GM12801 (cell line): ENCODE data around the gene DENND4B.

Experiments used
- CTCF ChIP-seq: IDR thresholded peaks from one replicate; pipeline ENCODE4 v1.5.1; 2011; ENCODE audit warnings: control low read depth; ENCODE audit not compliant: insufficient read length; ENCODE audit errors: extremely low read depth

The DENND4B gene

GRCh38 chr1:153963850-153964331, 17.4 kb upstream of the DENND4B start:
- TF ChIP-seq CTCF: no peak

GRCh38 chr1:153963030-153963849, 16.7 kb upstream of the DENND4B start, which contains the start of gene SLC39A1:
SLC39A1 (minus strand) TSS chr1:153963537; CDS start chr1:153962715, 822 bp downstream.
- no peak for TF ChIP-seq CTCF

GRCh38 chr1:153962088-153963029, 15.8 kb upstream of the DENND4B start:
- no peak for TF ChIP-seq CTCF

- TF ChIP-seq CTCF: no peak
These were observed 14.9 kb upstream of the DENND4B start for GRCh38 chr1:153961421-153961820.

- no peak for TF ChIP-seq CTCF
These were observed 13.7 kb upstream of the DENND4B start for GRCh38 chr1:153960206-153960605.

GRCh38 chr1:153959454-153959853, 12.9 kb upstream of the DENND4B start:
- no peak for TF ChIP-seq CTCF

- TF ChIP-seq CTCF: no peak
These were observed 12.4 kb upstream of the DENND4B start for GRCh38 chr1:153958961-153959260.
